ENCODE measurements around the gene PDZD4. TPM values are rescaled to one million over a fixed set of nuclear protein-coding genes. Genes with fewer than 3 reads are reported as not detected.

Gene PDZD4
- total RNA-seq, 3 donors from 2014 or later (not counting 1 experiment from before 2014, with no cell fraction given) = 101 to 177 (median 157) TPM

- H3K9me3 ChIP-seq (ENCODE audit: control insufficient read depth, insufficient read depth, low read length) = no peaks in the 10 kb centered on the region
- TF ChIP-seq, protein P1, sequence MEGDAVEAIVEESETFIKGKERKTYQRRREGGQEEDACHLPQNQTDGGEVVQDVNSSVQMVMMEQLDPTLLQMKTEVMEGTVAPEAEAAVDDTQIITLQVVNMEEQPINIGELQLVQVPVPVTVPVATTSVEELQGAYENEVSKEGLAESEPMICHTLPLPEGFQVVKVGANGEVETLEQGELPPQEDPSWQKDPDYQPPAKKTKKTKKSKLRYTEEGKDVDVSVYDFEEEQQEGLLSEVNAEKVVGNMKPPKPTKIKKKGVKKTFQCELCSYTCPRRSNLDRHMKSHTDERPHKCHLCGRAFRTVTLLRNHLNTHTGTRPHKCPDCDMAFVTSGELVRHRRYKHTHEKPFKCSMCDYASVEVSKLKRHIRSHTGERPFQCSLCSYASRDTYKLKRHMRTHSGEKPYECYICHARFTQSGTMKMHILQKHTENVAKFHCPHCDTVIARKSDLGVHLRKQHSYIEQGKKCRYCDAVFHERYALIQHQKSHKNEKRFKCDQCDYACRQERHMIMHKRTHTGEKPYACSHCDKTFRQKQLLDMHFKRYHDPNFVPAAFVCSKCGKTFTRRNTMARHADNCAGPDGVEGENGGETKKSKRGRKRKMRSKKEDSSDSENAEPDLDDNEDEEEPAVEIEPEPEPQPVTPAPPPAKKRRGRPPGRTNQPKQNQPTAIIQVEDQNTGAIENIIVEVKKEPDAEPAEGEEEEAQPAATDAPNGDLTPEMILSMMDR (IDR thresholded peaks at IDR 0.05) = no peak
- peaks cover 2% of the 10 kb centered on the region for H3K27me3 ChIP-seq (ENCODE audit: control insufficient read depth, insufficient read depth, low read length)
- no peaks in the 10 kb centered on the region for H3K36me3 ChIP-seq (ENCODE audit: control insufficient read depth, insufficient read depth, low read length)
- H3K4me3 Mint-ChIP-seq = no peak overlapping the region
- peaks cover 0 to 9% of the 10 kb centered on the region in 2 donors for H3K4me1 Mint-ChIP-seq
- intact Hi-C loops (cut with micrococcal nuclease) = no loop called here
- H3K9me3 Mint-ChIP-seq = no peaks in the 10 kb centered on the region
- no peak for ATAC-seq
- H3K27ac ChIP-seq (ENCODE audit: low read length) = no peak overlapping the region
- H3K4me1 ChIP-seq (ENCODE audit: control insufficient read depth, insufficient read depth, low read length) = peaks cover 6% of the 10 kb centered on the region
- no peak overlapping the region for H3K4me3 ChIP-seq (ENCODE audit: low read length)
- H3K27me3 Mint-ChIP-seq (ENCODE audit: low read depth in 2 of 2) = peaks cover 9% of the 10 kb centered on the region in 2 donors
- no peak for DNase-seq
- H3K27ac Mint-ChIP-seq = no peak overlapping the region
- WGBS (ENCODE audit: insufficient coverage) = 95% methylated on average over 40 of the region's 42 CpGs
- H3K36me3 Mint-ChIP-seq = no peaks in the 10 kb centered on the region
Observed at GRCh38 chrX:153775293-153776119, 54.8 kb downstream of the PDZD4 start.

GRCh38 chrX:153774576-153775292 is 55.6 kb downstream of the PDZD4 start:
- DNase-seq = no peak
- Mint-ChIP-seq H3K27me3 (ENCODE audit: low read depth in 2 of 2) (peaks cover 2% of the 10 kb centered on the region in 2 donors), H3K27ac (no peak overlapping the region), H3K36me3 (no peaks in the 10 kb centered on the region), H3K4me3 (no peak overlapping the region), H3K4me1 (peaks cover 0 to 1% of the 10 kb centered on the region in 2 donors), H3K9me3 (no peaks in the 10 kb centered on the region)
- intact Hi-C loops (cut with micrococcal nuclease) = no loop called here
- ATAC-seq = no peak
- no peak overlapping the region for H3K4me3 ChIP-seq (ENCODE audit: low read length)
- no peaks in the 10 kb centered on the region for H3K36me3 ChIP-seq (ENCODE audit: control insufficient read depth, insufficient read depth, low read length)
- H3K9me3 ChIP-seq (ENCODE audit: control insufficient read depth, insufficient read depth, low read length) = no peaks in the 10 kb centered on the region
- H3K27ac ChIP-seq (ENCODE audit: low read length) = no peak overlapping the region
- TF ChIP-seq, protein P1 (IDR thresholded peaks at IDR 0.05) = no peak
- 90% methylated on average over 32 of the region's 37 CpGs for WGBS (ENCODE audit: insufficient coverage)
- no peaks in the 10 kb centered on the region for H3K27me3 ChIP-seq (ENCODE audit: control insufficient read depth, insufficient read depth, low read length)
- H3K4me1 ChIP-seq (ENCODE audit: control insufficient read depth, insufficient read depth, low read length) = no peaks in the 10 kb centered on the region

DNA sequence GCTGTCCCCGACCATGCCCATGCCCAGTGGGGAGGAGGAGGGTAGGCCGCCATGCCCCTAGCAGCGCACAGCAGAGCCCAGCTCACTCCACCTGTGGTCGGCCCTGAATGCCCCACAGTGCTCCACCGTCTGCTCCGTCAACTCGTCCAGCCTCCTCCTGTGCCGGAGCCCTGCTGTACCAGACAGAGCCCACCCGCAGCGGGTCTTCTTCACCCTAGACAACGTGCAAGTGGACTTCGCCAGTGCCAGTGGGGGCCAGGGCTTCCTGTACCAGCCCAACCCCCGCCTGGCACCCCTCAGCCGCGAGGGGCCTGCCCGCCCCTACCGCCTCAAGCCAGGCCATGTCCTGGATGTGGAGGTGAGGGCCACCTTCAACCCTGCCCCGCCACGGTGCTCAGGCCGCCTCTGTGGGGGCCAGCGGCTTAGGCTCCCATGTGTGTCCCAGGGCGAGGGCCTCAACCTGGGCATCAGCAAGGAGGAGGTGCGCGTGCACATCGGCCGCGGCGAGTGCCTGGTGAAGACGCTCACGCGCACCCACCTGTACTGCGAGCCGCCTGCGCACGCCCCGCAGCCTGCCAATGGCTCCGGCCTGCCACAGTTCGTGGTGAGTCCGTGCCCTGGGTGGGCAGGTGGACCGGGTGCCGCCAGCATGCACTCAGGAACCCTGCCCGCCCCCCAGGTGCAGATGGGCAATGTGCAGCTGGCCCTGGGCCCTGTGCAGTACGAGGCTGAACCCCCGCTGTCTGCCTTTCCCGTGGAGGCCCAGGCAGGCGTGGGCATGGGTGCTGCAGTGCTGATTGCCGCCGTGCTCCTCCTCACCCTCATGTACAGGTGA is 56.4 kb downstream of the PDZD4 start:
- Histone ChIP-seq H3K27ac (ENCODE audit: low read length) (no peak overlapping the region), H3K27me3 (ENCODE audit: control insufficient read depth, insufficient read depth, low read length) (no peaks in the 10 kb centered on the region), H3K4me1 (ENCODE audit: control insufficient read depth, insufficient read depth, low read length) (no peaks in the 10 kb centered on the region), H3K36me3 (ENCODE audit: control insufficient read depth, insufficient read depth, low read length) (no peaks in the 10 kb centered on the region), H3K9me3 (ENCODE audit: control insufficient read depth, insufficient read depth, low read length) (no peaks in the 10 kb centered on the region), H3K4me3 (ENCODE audit: low read length) (no peak overlapping the region)
- Mint-ChIP-seq H3K36me3 (no peaks in the 10 kb centered on the region), H3K4me1 (no peaks in the 10 kb centered on the region), H3K4me3 (no peak overlapping the region), H3K9me3 (no peaks in the 10 kb centered on the region), H3K27me3 (ENCODE audit: low read depth in 2 of 2) (no peaks in the 10 kb centered on the region), H3K27ac (no peak overlapping the region)
- DNase-seq (no peak), ATAC-seq (no peak)
- WGBS (ENCODE audit: insufficient coverage) = 93% methylated on average over 48 of the region's 48 CpGs
- intact Hi-C loops (cut with micrococcal nuclease) = no loop called here
- TF ChIP-seq, protein P1 (IDR thresholded peaks at IDR 0.05) = no peak
